Esophagus (tissue), 2 donors: Measurements from ENCODE around the gene PIM2. TPM values are rescaled to one million over a fixed set of nuclear protein-coding genes. Genes with fewer than 3 reads are reported as not detected.
A peak's percentile ranks its signal among the peaks of the same experiment; 100 is the strongest.

Experiments
- H3K27ac ChIP-seq, 2 donors: one replicate each; pipeline ENCODE4 v1.5.1; 2013; ENCODE audit warnings: low read depth in 2 of 2, mild to moderate bottlenecking in 2 of 2, inconsistent platforms in 1 of 2, low read length in 1 of 2, moderate library complexity in 1 of 2
- H3K27me3 ChIP-seq, 2 donors: one replicate each; pipeline ENCODE4 v1.6.1; 2013; ENCODE audit warnings: low read length in 2 of 2, control low read depth in 1 of 2, mild to moderate bottlenecking in 1 of 2; ENCODE audit not compliant: insufficient read depth in 2 of 2, control insufficient read depth in 1 of 2
- H3K36me3 ChIP-seq, 2 donors: one replicate each; pipeline ENCODE4 v1.6.1; 2013; ENCODE audit warnings: low read length in 1 of 2; ENCODE audit not compliant: control insufficient read depth in 2 of 2, insufficient read depth in 2 of 2
- H3K4me1 ChIP-seq, 2 donors: one replicate each; pipeline ENCODE4 v1.6.1; 2013; ENCODE audit warnings: low read length in 1 of 2; ENCODE audit not compliant: control insufficient read depth in 2 of 2, insufficient read depth in 2 of 2
- H3K4me3 ChIP-seq, 2 donors: one replicate each; pipeline ENCODE4 v1.5.1; 2013; ENCODE audit warnings: low read length in 2 of 2, mild to moderate bottlenecking in 2 of 2, low read depth in 1 of 2, moderate library complexity in 1 of 2
- H3K9me3 ChIP-seq, 2 donors: one replicate each; pipeline ENCODE4 v1.6.1; 2013; ENCODE audit warnings: mild to moderate bottlenecking in 2 of 2, low read depth in 1 of 2, low read length in 1 of 2, moderate library complexity in 1 of 2; ENCODE audit not compliant: control insufficient read depth in 2 of 2, insufficient read depth in 1 of 2
- WGBS, 2 donors: extraction: QIAGEN DNeasy Blood & Tissue Kit; methylation state at CpG; one replicate each; pipeline ENCODE4 v1.1.7; 2013; 5-methylcytosine and 5-hydroxymethylcytosine counted together
- polyA plus RNA-seq, 2 donors: library from polyadenylated mRNA; stranded (reverse); fragments of 200-250 nt; gene quantifications; one replicate each; pipeline ENCODE4 v1.2.3, GENCODE V29; 2013
- donor health status: healthy with polysubstance abuse.
- donor health status: Bipolar disorder and iron deficiency.

The PIM2 gene
- 1 to 10 TPM; 2.6 to 3.7 TPM for polyA plus RNA-seq

GRCh38 chrX:48918643-48919340 is at the start of gene PIM2:
Gene PIM2 (minus strand): TSS chrX:48919024. CDS start chrX:48918834, 190 bp downstream.
- Histone ChIP-seq H3K4me1 (peaks cover 0 to 2% of the 10 kb centered on the region in 2 donors), H3K27me3 (no peaks in the 10 kb centered on the region), H3K36me3 (peaks cover 0 to 12% of the 10 kb centered on the region in 2 donors), H3K4me3 (peak within 1 kb of the TSS; percentile 39 to 53), H3K27ac (peak within 1 kb of the TSS; percentile 83 to 87), H3K9me3 (no peaks in the 10 kb centered on the region)
- WGBS, 2 donors, result 0 to 21% methylated on average over 45 to 55 of the region's 55 CpGs

- no peaks in the 10 kb centered on the region for H3K9me3 ChIP-seq
- H3K36me3 ChIP-seq, result peaks cover 0 to 2% of the 10 kb centered on the region in 2 donors
- peaks cover 0 to 2% of the 10 kb centered on the region in 2 donors for H3K4me1 ChIP-seq
- no peaks in the 10 kb centered on the region for H3K27me3 ChIP-seq
- no peak overlapping the region for H3K4me3 ChIP-seq
- WGBS, 2 donors, result 68 to 92% methylated on average over 1 of the region's 1 CpG
- H3K27ac ChIP-seq, result no peak overlapping the region
These were observed 49.6 kb upstream of the PIM2 start for GRCh38 chrX:48968377-48968776.

GRCh38 chrX:48966796-48967579 is 48.2 kb upstream of the PIM2 start:
- Histone ChIP-seq H3K27ac (no peak overlapping the region), H3K4me3 (no peak overlapping the region)
- 72 to 89% methylated on average over 15 of the region's 15 CpGs for WGBS, 2 donors

GRCh38 chrX:48965959-48966358 is 47.1 kb upstream of the PIM2 start:
- WGBS, 2 donors, result 91 to 93% methylated on average over 14 of the region's 14 CpGs
- no peaks in the 10 kb centered on the region for H3K9me3 ChIP-seq

More at GRCh38 chrX:48966796-48967579, 48.2 kb upstream of the PIM2 start:
- peaks cover 0 to 2% of the 10 kb centered on the region in 2 donors for H3K4me1 ChIP-seq
- H3K27me3 ChIP-seq, result no peaks in the 10 kb centered on the region
- no peaks in the 10 kb centered on the region for H3K9me3 ChIP-seq
- H3K36me3 ChIP-seq, result peaks cover 0 to 2% of the 10 kb centered on the region in 2 donors

GRCh38 chrX:48961585-48962091 is 42.8 kb upstream of the PIM2 start:
- Histone ChIP-seq H3K27me3 (no peaks in the 10 kb centered on the region), H3K36me3 (peaks cover 0 to 2% of the 10 kb centered on the region in 2 donors), H3K27ac (no peak overlapping the region), H3K4me3 (no peak overlapping the region), H3K9me3 (no peaks in the 10 kb centered on the region), H3K4me1 (peaks cover 0 to 2% of the 10 kb centered on the region in 2 donors)
- 52 to 59% methylated on average over 5 of the region's 5 CpGs for WGBS, 2 donors

More at GRCh38 chrX:48965959-48966358, 47.1 kb upstream of the PIM2 start:
- Histone ChIP-seq H3K27me3 (no peaks in the 10 kb centered on the region), H3K4me3 (no peak overlapping the region), H3K36me3 (peaks cover 0 to 2% of the 10 kb centered on the region in 2 donors), H3K4me1 (no peaks in the 10 kb centered on the region), H3K27ac (no peak overlapping the region)

GRCh38 chrX:48960291-48960690 is 41.5 kb upstream of the PIM2 start:
- no peaks in the 10 kb centered on the region for H3K27me3 ChIP-seq
- 74 to 88% methylated on average over 2 of the region's 2 CpGs for WGBS, 2 donors
- H3K4me1 ChIP-seq, result peaks cover 0 to 2% of the 10 kb centered on the region in 2 donors
- H3K9me3 ChIP-seq, result no peaks in the 10 kb centered on the region
- H3K27ac ChIP-seq, result no peak overlapping the region
- peaks cover 0 to 3% of the 10 kb centered on the region in 2 donors for H3K36me3 ChIP-seq
- H3K4me3 ChIP-seq, result no peak overlapping the region

- peaks cover 0 to 7% of the 10 kb centered on the region in 2 donors for H3K36me3 ChIP-seq
These were observed 39.8 kb upstream of the PIM2 start for GRCh38 chrX:48958635-48959094.

GRCh38 chrX:48957827-48958634 is 39.2 kb upstream of the PIM2 start:
- H3K27me3 ChIP-seq, result no peaks in the 10 kb centered on the region
- peak overlapping the region; percentile 42 to 86 for H3K4me3 ChIP-seq
- H3K9me3 ChIP-seq, result no peaks in the 10 kb centered on the region
- peaks cover 0 to 11% of the 10 kb centered on the region in 2 donors for H3K4me1 ChIP-seq
- H3K27ac ChIP-seq, result peak overlapping the region; percentile 95 to 98
- peaks cover 0 to 7% of the 10 kb centered on the region in 2 donors for H3K36me3 ChIP-seq
- 0 to 37% methylated on average over 64 to 66 of the region's 66 CpGs for WGBS, 2 donors

More at GRCh38 chrX:48958635-48959094, 39.8 kb upstream of the PIM2 start:
- 1 to 37% methylated on average over 21 of the region's 21 CpGs for WGBS, 2 donors
- peak overlapping the region; percentile 95 for H3K27ac ChIP-seq
- no peaks in the 10 kb centered on the region for H3K27me3 ChIP-seq
- H3K4me3 ChIP-seq, result peak overlapping the region in 1 of 2 donors; percentile 40
- H3K4me1 ChIP-seq, result peaks cover 0 to 7% of the 10 kb centered on the region in 2 donors
- H3K9me3 ChIP-seq, result no peaks in the 10 kb centered on the region

- H3K4me3 ChIP-seq, result peak within 1 kb of the TSS; percentile 42 to 86
- H3K27me3 ChIP-seq, result no peaks in the 10 kb centered on the region
- H3K9me3 ChIP-seq, result no peaks in the 10 kb centered on the region
- peaks cover 0 to 7% of the 10 kb centered on the region in 2 donors for H3K36me3 ChIP-seq
- 0 to 39% methylated on average over 29 to 53 of the region's 53 CpGs for WGBS, 2 donors
- peak within 1 kb of the TSS; percentile 95 to 98 for H3K27ac ChIP-seq
- peaks cover 0 to 13% of the 10 kb centered on the region in 2 donors for H3K4me1 ChIP-seq
These were observed 38.6 kb upstream of the PIM2 start, which contains the start of gene OTUD5 for GRCh38 chrX:48957477-48957826. Gene OTUD5 (minus strand): TSS chrX:48957607. CDS start chrX:48957570, 37 bp downstream.
